Heart left ventricle (tissue), 13 donors: ENCODE data around the gene VASN.

Source experiments
- CTCF ChIP-seq, 12 donors: fragments of 200-600 bp; sonication (generic) in 4 of 12; IDR thresholded peaks; one replicate each; pipeline versions ENCODE4 v1.5.0 to v1.8.0; 2018 to 2022; ENCODE audit warnings: antibody characterized with exemption in 12 of 12, mild to moderate bottlenecking in 5 of 12
- POLR2A ChIP-seq, 2 donors: fragments of 450-650 bp; IDR thresholded peaks; one replicate each; pipeline ENCODE4 v1.6.1; 2017; ENCODE audit warnings: antibody characterized with exemption in 2 of 2, mild to moderate bottlenecking in 2 of 2, moderate library complexity in 2 of 2
- donor health status: ischemic (EF 13 %, LVEDD 7.1; RV severe dilation, severe dysfunction).
- donor health status: DM: no; HTN: yes; CAD: no.
- donor health status: DM: no; HTN: no; CAD: no.
- donor health status: ischemic (EF 25% LVEDD 6.9; RV normal size, moderate dysfunction).
- donor health status: ischemic (EF 25% LVEDD 5.7; RV mildly dilated, moderate dysfunction).
- donor health status: ischemic (EF 35%, LVEDD 5.7; RV mildly dilated, moderate dysfunction).
- donor health status: nonischemic (EF 11% LVEDD 7.7; RV severe dilation, severe dysfunction).
- donor health status: DM: yes; HTN: yes; CAD: no.
- donor health status: PGD.
- donor health status: ischemic (EF 29% LVEDD 5.4; RV normal size, mild dysfunction).
- donor health status: nonischemic (EF 23%, LVEDD 6.1; RV moderate dilation, normal function).

GRCh38 chr16:4351880-4352279 is 19.8 kb upstream of the VASN start:
- TF ChIP-seq CTCF (IDR thresholded peaks at IDR 0.05) (no peak), POLR2A (IDR thresholded peaks at IDR 0.05) (no peak)
